Measurements from ENCODE around the gene HFE. TPM values are rescaled to one million over a fixed set of nuclear protein-coding genes. Genes with fewer than 3 reads are reported as not detected.

The HFE gene
- total and polyA plus RNA-seq, 2 of the 13 experiments (the other 11 are each of a cell fraction or from before 2014, with no cell fraction given) = 3.7 to 6.3 TPM

DNA sequence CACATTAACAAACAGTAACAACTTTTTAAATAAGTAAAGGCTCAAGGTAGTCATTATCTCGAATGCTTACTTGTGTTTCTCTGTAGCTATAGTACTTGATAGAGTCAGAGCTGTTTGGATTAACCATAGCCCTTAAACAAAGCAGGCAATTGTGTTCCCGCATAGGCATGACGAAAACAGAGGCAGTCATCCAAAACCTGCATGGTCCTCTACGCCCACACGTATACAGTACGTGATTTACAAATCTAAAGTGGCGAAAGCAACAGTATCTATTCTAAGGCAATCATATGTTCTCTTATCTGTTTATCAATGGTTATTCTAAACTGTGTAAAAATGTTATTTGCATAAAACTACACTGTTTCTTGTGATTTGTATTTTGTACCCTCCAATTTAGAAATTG, 31.8 kb downstream of the HFE start:
- H4K20me1 ChIP-seq (ENCODE audit: insufficient read depth, low read length) = peaks cover under 1% of the 10 kb centered on the region; the same call in 1 of the 2 replicates
- BruUV-seq (replicated peaks) = no TSS peak
- peak overlapping the region; percentile 49 for H2AFZ ChIP-seq (ENCODE audit: low read length)
- CTCF ChIA-PET (ENCODE audit: low intra/inter-chr PET ratio, low total read pairs) = no interaction called here
- no peaks in the 10 kb centered on the region for H3K36me3 ChIP-seq (replicated peaks in 1 of 2; ENCODE audit: control insufficient read depth in 1 of 2, insufficient read depth in 2 of 2, low read length in 2 of 2)
- H3K9me3 ChIP-seq (ENCODE audit: low read length) = no peaks in the 10 kb centered on the region
- in situ Hi-C loops (cut with HindIII; ENCODE audit: extremely low pct_ligation_motif_present, low pct_unique_long_range_greater_than_20kb) = no loop called here
- 81% methylated on average over 7 of the region's 7 CpGs for WGBS (ENCODE audit: low lambda C conversion rate)
- H3K4me2 ChIP-seq (ENCODE audit: low read depth, low read length) = 0 out of 2 replicates have a peak overlapping the region, but pooled peaks have one; percentile 2
- no peak overlapping the region for H3K27ac ChIP-seq (ENCODE audit: extremely low read length, insufficient read depth, low read length)
- peaks cover 49% of the 10 kb centered on the region for H3K4me1 ChIP-seq (ENCODE audit: insufficient read depth, low read length)
- H3K4me3 ChIP-seq (replicated peaks in 1 of 3; ENCODE audit: insufficient read depth in 1 of 3, low read depth in 2 of 3, low read length in 3 of 3) = no peak overlapping the region
- intact Hi-C loops (cut with micrococcal nuclease; ENCODE audit: unreplicated experiment) = no loop called here
- H3K27me3 ChIP-seq (ENCODE audit: control insufficient read depth in 1 of 2, insufficient read depth in 2 of 2, low read length in 2 of 2) = no peaks in the 10 kb centered on the region; a peak in 1 of 5 replicates
- ATAC-seq (no peak), DNase-seq (ENCODE audit: low spot score) (peak; percentile 43), FAIRE-seq (no peak)
- peaks cover under 1% of the 10 kb centered on the region for H3K79me2 ChIP-seq (ENCODE audit: insufficient read depth, low read length)
- POLR2A ChIA-PET = interaction anchor here (1.0 to 2.9 kb wide), 3 partner anchors 15 to 75 kb away, joined by 3 to 35 read pairs (median 6); a partner anchor contains a TSS
- no peak overlapping the region; the same call in 1 of the 2 replicates for H3K9ac ChIP-seq (ENCODE audit: insufficient read depth, low read depth, low read length)
- no peak for TF ChIP-seq ZSCAN29 (CRISPR knock-in tag; conservative IDR thresholded peaks at IDR 0.05)
- no peak for TF ChIP-seq ZNF317 (CRISPR knock-in tag; IDR thresholded peaks at IDR 0.05)
- TF ChIP-seq, protein P1, sequence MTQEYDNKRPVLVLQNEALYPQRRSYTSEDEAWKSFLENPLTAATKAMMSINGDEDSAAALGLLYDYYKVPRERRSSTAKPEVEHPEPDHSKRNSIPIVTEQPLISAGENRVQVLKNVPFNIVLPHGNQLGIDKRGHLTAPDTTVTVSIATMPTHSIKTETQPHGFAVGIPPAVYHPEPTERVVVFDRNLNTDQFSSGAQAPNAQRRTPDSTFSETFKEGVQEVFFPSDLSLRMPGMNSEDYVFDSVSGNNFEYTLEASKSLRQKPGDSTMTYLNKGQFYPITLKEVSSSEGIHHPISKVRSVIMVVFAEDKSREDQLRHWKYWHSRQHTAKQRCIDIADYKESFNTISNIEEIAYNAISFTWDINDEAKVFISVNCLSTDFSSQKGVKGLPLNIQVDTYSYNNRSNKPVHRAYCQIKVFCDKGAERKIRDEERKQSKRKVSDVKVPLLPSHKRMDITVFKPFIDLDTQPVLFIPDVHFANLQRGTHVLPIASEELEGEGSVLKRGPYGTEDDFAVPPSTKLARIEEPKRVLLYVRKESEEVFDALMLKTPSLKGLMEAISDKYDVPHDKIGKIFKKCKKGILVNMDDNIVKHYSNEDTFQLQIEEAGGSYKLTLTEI (CRISPR knock-in tag; conservative IDR thresholded peaks at IDR 0.05) = no peak
- TF ChIP-seq PRPF4 (IDR thresholded peaks at IDR 0.05; ENCODE audit: low read depth, low read length, poor library complexity, severe bottlenecking) = peak; percentile 93
- TF ChIP-seq ZMYM2 (CRISPR knock-in tag; IDR thresholded peaks at IDR 0.05) = no peak
- TF ChIP-seq NRL (CRISPR knock-in tag; IDR thresholded peaks at IDR 0.05; ENCODE audit: borderline replicate concordance) = no peak
- no peak for TF ChIP-seq NFIC (IDR thresholded peaks at IDR 0.05; ENCODE audit: low read length)
- TF ChIP-seq ZNF605 (CRISPR knock-in tag; IDR thresholded peaks at IDR 0.05) = no peak
- TF ChIP-seq STAG1 (CRISPR knock-in tag; IDR thresholded peaks at IDR 0.05) = no peak
- TF ChIP-seq ZNF672 (CRISPR knock-in tag; IDR thresholded peaks at IDR 0.05) = no peak
- TF ChIP-seq, protein P2, sequence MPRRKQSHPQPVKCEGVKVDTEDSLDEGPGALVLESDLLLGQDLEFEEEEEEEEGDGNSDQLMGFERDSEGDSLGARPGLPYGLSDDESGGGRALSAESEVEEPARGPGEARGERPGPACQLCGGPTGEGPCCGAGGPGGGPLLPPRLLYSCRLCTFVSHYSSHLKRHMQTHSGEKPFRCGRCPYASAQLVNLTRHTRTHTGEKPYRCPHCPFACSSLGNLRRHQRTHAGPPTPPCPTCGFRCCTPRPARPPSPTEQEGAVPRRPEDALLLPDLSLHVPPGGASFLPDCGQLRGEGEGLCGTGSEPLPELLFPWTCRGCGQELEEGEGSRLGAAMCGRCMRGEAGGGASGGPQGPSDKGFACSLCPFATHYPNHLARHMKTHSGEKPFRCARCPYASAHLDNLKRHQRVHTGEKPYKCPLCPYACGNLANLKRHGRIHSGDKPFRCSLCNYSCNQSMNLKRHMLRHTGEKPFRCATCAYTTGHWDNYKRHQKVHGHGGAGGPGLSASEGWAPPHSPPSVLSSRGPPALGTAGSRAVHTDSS (CRISPR knock-in tag; conservative IDR thresholded peaks at IDR 0.05) = no peak
- TF ChIP-seq HIVEP1 (CRISPR knock-in tag; IDR thresholded peaks at IDR 0.05) = no peak
- TF ChIP-seq HNF4G (IDR thresholded peaks at IDR 0.05; ENCODE audit: borderline replicate concordance, low read depth, low read length) = no peak
- TF ChIP-seq HNF4G (CRISPR knock-in tag; IDR thresholded peaks at IDR 0.05; ENCODE audit: borderline replicate concordance, low read depth) = no peak
- no peak for TF ChIP-seq ZNF775 (CRISPR knock-in tag; IDR thresholded peaks at IDR 0.05; ENCODE audit: borderline replicate concordance)
- TF ChIP-seq, protein P3, sequence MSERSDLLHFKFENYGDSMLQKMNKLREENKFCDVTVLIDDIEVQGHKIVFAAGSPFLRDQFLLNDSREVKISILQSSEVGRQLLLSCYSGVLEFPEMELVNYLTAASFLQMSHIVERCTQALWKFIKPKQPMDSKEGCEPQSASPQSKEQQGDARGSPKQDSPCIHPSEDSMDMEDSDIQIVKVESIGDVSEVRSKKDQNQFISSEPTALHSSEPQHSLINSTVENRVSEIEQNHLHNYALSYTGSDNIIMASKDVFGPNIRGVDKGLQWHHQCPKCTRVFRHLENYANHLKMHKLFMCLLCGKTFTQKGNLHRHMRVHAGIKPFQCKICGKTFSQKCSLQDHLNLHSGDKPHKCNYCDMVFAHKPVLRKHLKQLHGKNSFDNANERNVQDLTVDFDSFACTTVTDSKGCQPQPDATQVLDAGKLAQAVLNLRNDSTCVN (CRISPR knock-in tag; IDR thresholded peaks at IDR 0.05; ENCODE audit: borderline replicate concordance) = no peak
- TF ChIP-seq, protein P4, sequence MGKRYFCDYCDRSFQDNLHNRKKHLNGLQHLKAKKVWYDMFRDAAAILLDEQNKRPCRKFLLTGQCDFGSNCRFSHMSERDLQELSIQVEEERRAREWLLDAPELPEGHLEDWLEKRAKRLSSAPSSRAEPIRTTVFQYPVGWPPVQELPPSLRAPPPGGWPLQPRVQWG (CRISPR knock-in tag; IDR thresholded peaks at IDR 0.05; ENCODE audit: borderline replicate concordance, low read depth) = no peak
- no peak for TF ChIP-seq PCBP1 (IDR thresholded peaks at IDR 0.05; ENCODE audit: borderline replicate concordance, low read depth, low read length)
- TF ChIP-seq CENPX (CRISPR knock-in tag; IDR thresholded peaks at IDR 0.05) = no peak
- no peak for TF ChIP-seq ZNF720 (CRISPR knock-in tag; IDR thresholded peaks at IDR 0.05)
- no peak for TF ChIP-seq SOX13 (IDR thresholded peaks at IDR 0.05)
- peak in 1 of 2 experiments; percentile 9; a peak in 1 of 4 replicates for TF ChIP-seq SOX13 (CRISPR knock-in tag; conservative IDR thresholded peaks at IDR 0.05 in 1 of 2, IDR thresholded peaks at IDR 0.05 in 1 of 2)
